H1 (cell line): ENCODE results near the gene TMEM63C. TPM values are rescaled to one million over a fixed set of nuclear protein-coding genes. Genes with fewer than 3 reads are reported as not detected.

ENCODE experiments used
- CTCF ChIA-PET: fragments of 300-600 bp; sonication (Branson Sonifier 250); formaldehyde crosslinking; loops from one replicate; lab custom pipeline; 2021; ENCODE audit not compliant: partially characterized antibody; lab: Charles Lee
- POLR2A ChIA-PET: fragments of 300-600 bp; sonication (Branson Sonifier 250); formaldehyde crosslinking; loops from one replicate; lab custom pipeline; 2021; ENCODE audit warnings: inconsistent platforms; ENCODE audit not compliant: partially characterized antibody; lab: Charles Lee
- DNase-seq, 2 experiments: peaks; one replicate each; pipeline versions ENCODE4 v3.0.0 to v3.0.0-alpha.2; 2010 to 2022; ENCODE audit warnings: low spot score in 2 of 2, low read depth in 1 of 2, mixed read lengths in 1 of 2
- FAIRE-seq: peaks from 2 replicates; lab custom pipeline; 2011; peaks lifted over from hg19 to GRCh38; lab: Jason Lieb, UNC
- H2AFZ ChIP-seq: 2 replicates; pipeline ENCODE4 v1.8.1; 2012; ENCODE audit warnings: low read length, inconsistent platforms
- H2AK5ac ChIP-seq: 2 replicates; pipeline ENCODE4 v1.6.1; 2013; ENCODE audit warnings: low read depth, low read length
- H2BK120ac ChIP-seq: replicated peaks from 2 replicates; pipeline ENCODE3; 2013; ENCODE audit warnings: low read depth, low read length, inconsistent platforms
- H2BK12ac ChIP-seq: 2 replicates; pipeline ENCODE4 v1.6.1; 2013; ENCODE audit warnings: low read depth, low read length
- H2BK15ac ChIP-seq: 2 replicates; pipeline ENCODE4 v1.6.1; 2013; ENCODE audit warnings: low read length
- H2BK20ac ChIP-seq: 2 replicates; pipeline ENCODE4 v1.6.1; 2013; ENCODE audit warnings: low read length
- H2BK5ac ChIP-seq: 2 replicates; pipeline ENCODE4 v1.6.1; 2013; ENCODE audit warnings: low read depth, low read length
- H3K14ac ChIP-seq: 2 replicates; pipeline ENCODE4 v1.6.1; 2013; ENCODE audit warnings: inconsistent platforms; ENCODE audit not compliant: insufficient read length
- H3K18ac ChIP-seq: 2 replicates; pipeline ENCODE4 v1.6.1; 2013; ENCODE audit warnings: low read length; ENCODE audit errors: extremely low read depth
- H3K23ac ChIP-seq: 2 replicates; pipeline ENCODE4 v1.6.1; 2013; ENCODE audit warnings: inconsistent platforms; ENCODE audit not compliant: insufficient read length
- H3K23me2 ChIP-seq: 2 replicates; pipeline ENCODE4 v1.6.1; 2013; ENCODE audit warnings: low read depth, low read length
- H3K27ac ChIP-seq: 2 replicates; pipeline ENCODE4 v1.6.1; 2011; ENCODE audit warnings: low read depth, low read length, inconsistent platforms
- H3K27me3 ChIP-seq, 4 experiments: replicated peaks in 1 of 4; 1 replicate in 1 of 4; 2 replicates in 3 of 4; pipeline versions ENCODE4 v1.6.1 to v1.8.1; 2011 to 2013; ENCODE audit warnings: low read length in 3 of 4, mild to moderate bottlenecking in 3 of 4, inconsistent platforms in 2 of 4, mixed read lengths in 2 of 4, moderate library complexity in 1 of 4; ENCODE audit not compliant: control insufficient read depth in 3 of 4, insufficient read depth in 3 of 4; ENCODE audit errors: extremely low read depth in 1 of 4
- H3K36me3 ChIP-seq, 4 experiments: 2 replicates each; pipeline versions ENCODE4 v1.6.1 to v1.8.1; 2011 to 2013; ENCODE audit warnings: mild to moderate bottlenecking in 4 of 4, low read length in 3 of 4, moderate library complexity in 2 of 4, control low read depth in 1 of 4, inconsistent platforms in 1 of 4; ENCODE audit not compliant: insufficient read depth in 4 of 4, control insufficient read depth in 2 of 4
- H3K4ac ChIP-seq: replicated peaks from 2 replicates; pipeline ENCODE3; 2013; ENCODE audit warnings: low read length, low read depth, mixed read lengths, inconsistent platforms; ENCODE audit not compliant: insufficient read length
- H3K4me1 ChIP-seq, 4 experiments: replicated peaks in 1 of 4; 1 replicate in 1 of 4; 2 replicates in 3 of 4; pipeline versions ENCODE4 v1.6.1 to v1.8.1; 2011 to 2013; ENCODE audit warnings: low read length in 3 of 4, inconsistent platforms in 2 of 4, mixed read lengths in 1 of 4; ENCODE audit not compliant: insufficient read depth in 4 of 4, control insufficient read depth in 3 of 4
- H3K4me2 ChIP-seq, 2 experiments: 2 replicates each; pipeline versions ENCODE4 v1.6.1 to v1.8.1; 2011 to 2013; ENCODE audit warnings: low read depth in 2 of 2, low read length in 2 of 2, control low read depth in 1 of 2, inconsistent platforms in 1 of 2, mild to moderate bottlenecking in 1 of 2; ENCODE audit not compliant: insufficient read depth in 1 of 2
- H3K4me3 ChIP-seq, 4 experiments: fragments of 200-600, 300-600 bp in 1 of 4; sonication (generic), shearing (Covaris generic), sonication (Bioruptor Twin) in 1 of 4; 2 replicates each; pipeline versions ENCODE4 v1.5.1 to v1.8.1; 2011 to 2016; ENCODE audit warnings: low read length in 4 of 4, low read depth in 3 of 4, control low read depth in 2 of 4, inconsistent platforms in 2 of 4, mild to moderate bottlenecking in 2 of 4, mixed read lengths in 1 of 4, moderate library complexity in 1 of 4; ENCODE audit not compliant: insufficient read depth in 2 of 4; ENCODE audit errors: extremely low read depth in 1 of 4
- H3K56ac ChIP-seq: replicated peaks from 2 replicates; pipeline ENCODE3; 2013; ENCODE audit warnings: low read depth, mild to moderate bottlenecking, mixed read lengths, low read length, inconsistent platforms; ENCODE audit not compliant: insufficient read length
- H3K79me1 ChIP-seq: 2 replicates; pipeline ENCODE4 v1.6.1; 2013; ENCODE audit warnings: low read depth, low read length, control low read depth
- H3K79me2 ChIP-seq, 2 experiments: 2 replicates each; pipeline versions ENCODE4 v1.6.1 to v1.8.1; 2012 to 2013; ENCODE audit warnings: low read length in 2 of 2, mild to moderate bottlenecking in 2 of 2, inconsistent platforms in 1 of 2; ENCODE audit not compliant: insufficient read depth in 2 of 2, control insufficient read depth in 1 of 2
- H3K9ac ChIP-seq, 4 experiments: replicated peaks in 1 of 4; 1 replicate in 1 of 4; 2 replicates in 3 of 4; pipeline versions ENCODE4 v1.6.1 to v1.8.1; 2011 to 2013; ENCODE audit warnings: low read depth in 3 of 4, low read length in 3 of 4, control low read depth in 2 of 4, mild to moderate bottlenecking in 2 of 4, moderate library complexity in 2 of 4, inconsistent platforms in 1 of 4; ENCODE audit errors: extremely low read depth in 1 of 4
- H3K9me3 ChIP-seq, 2 experiments: 2 replicates each; pipeline versions ENCODE4 v1.6.1 to v1.8.1; 2012 to 2013; ENCODE audit warnings: mild to moderate bottlenecking in 2 of 2, moderate library complexity in 2 of 2, control low read depth in 1 of 2, inconsistent platforms in 1 of 2, low read depth in 1 of 2, low read length in 1 of 2, mixed read lengths in 1 of 2; ENCODE audit not compliant: insufficient read depth in 2 of 2
- H4K20me1 ChIP-seq, 2 experiments: replicated peaks in 1 of 2; 2 replicates each; pipeline versions ENCODE3 to v1.8.1; 2011 to 2013; ENCODE audit warnings: inconsistent platforms in 2 of 2, low read length in 2 of 2, mild to moderate bottlenecking in 1 of 2; ENCODE audit not compliant: insufficient read depth in 2 of 2, control insufficient read depth in 1 of 2
- H4K5ac ChIP-seq: 2 replicates; pipeline ENCODE4 v1.6.1; 2013; ENCODE audit warnings: low read length, low read depth, mixed read lengths, inconsistent platforms; ENCODE audit not compliant: insufficient read length
- H4K8ac ChIP-seq: 2 replicates; pipeline ENCODE4 v1.8.0; 2013; ENCODE audit warnings: mild to moderate bottlenecking, moderate library complexity, low read length, inconsistent platforms; ENCODE audit not compliant: insufficient read depth; ENCODE audit errors: extremely low read depth
- H4K91ac ChIP-seq: replicated peaks from 2 replicates; pipeline ENCODE3; 2013; ENCODE audit warnings: low read length, mixed read lengths, inconsistent platforms; ENCODE audit not compliant: insufficient read length
- ATF2 ChIP-seq: IDR thresholded peaks from 2 replicates; pipeline ENCODE4 v1.6.1; 2012; ENCODE audit warnings: low read length, inconsistent platforms
- BRCA1 ChIP-seq: IDR thresholded peaks from 2 replicates; pipeline ENCODE4 v1.6.1; 2012; ENCODE audit warnings: low read depth, low read length, improper control_type of control experiment
- CBX5 ChIP-seq: fragments of 300-800, 300-1000 bp; sonication (generic); IDR thresholded peaks from 2 replicates; pipeline ENCODE4 v1.7.1; 2016; ENCODE audit warnings: antibody characterized with exemption, low read length, low read depth
- CHD1 ChIP-seq: IDR thresholded peaks from 2 replicates; pipeline ENCODE4 v1.6.1; 2012; ENCODE audit warnings: low read depth, low read length, improper control_type of control experiment
- CREB1 ChIP-seq: IDR thresholded peaks from 2 replicates; pipeline ENCODE4 v1.6.1; 2012; ENCODE audit warnings: inconsistent platforms
- E2F6 ChIP-seq: IDR thresholded peaks from 2 replicates; pipeline ENCODE4 v1.6.1; 2012; ENCODE audit warnings: inconsistent platforms
- EP300 ChIP-seq, 2 experiments: IDR thresholded peaks; 1 replicate in 1 of 2; 2 replicates in 1 of 2; pipeline ENCODE4 v1.6.1; 2011 to 2012; ENCODE audit warnings: low read depth in 2 of 2, low read length in 2 of 2, mild to moderate bottlenecking in 2 of 2, borderline replicate concordance in 1 of 2, inconsistent platforms in 1 of 2, moderate library complexity in 1 of 2
- GTF2F1 ChIP-seq: IDR thresholded peaks from 2 replicates; pipeline ENCODE4 v1.6.1; 2012; ENCODE audit warnings: low read depth, low read length, improper control_type of control experiment, borderline replicate concordance
- JUN ChIP-seq: IDR thresholded peaks from 2 replicates; pipeline ENCODE4 v1.6.1; 2011; ENCODE audit warnings: low read depth, mild to moderate bottlenecking, improper control_type of control experiment, low read length
- SP2 ChIP-seq: IDR thresholded peaks from 2 replicates; pipeline ENCODE4 v1.6.1; 2012; ENCODE audit warnings: mild to moderate bottlenecking, low read length, inconsistent platforms
- TCF12 ChIP-seq: IDR thresholded peaks from 2 replicates; pipeline ENCODE4 v1.6.1; 2011; ENCODE audit warnings: low read depth, mild to moderate bottlenecking, low read length
- YY1 ChIP-seq: IDR thresholded peaks from 2 replicates; pipeline ENCODE4 v1.6.1; 2011; ENCODE audit warnings: low read depth, mild to moderate bottlenecking, low read length
- ZNF274 ChIP-seq: IDR thresholded peaks from 2 replicates; pipeline ENCODE4 v1.7.0; 2012; ENCODE audit warnings: low read length, borderline replicate concordance; ENCODE audit errors: extremely low read depth
- WGBS, 2 experiments: shearing (Covaris generic) in 1 of 2; methylation state at CpG; one replicate each; pipeline versions ENCODE4 v1.1.6 to v1.1.7; 2013 to 2015; ENCODE audit warnings: low lambda C conversion rate in 2 of 2, mixed read lengths in 2 of 2, inconsistent platforms in 1 of 2, low coverage in 1 of 2, missing lambda C conversion rate in 1 of 2; ENCODE audit not compliant: insufficient replicate concordance in 2 of 2, insufficient coverage in 1 of 2, insufficient read length in 1 of 2; ENCODE audit errors: extremely low coverage in 1 of 2, missing lambda C conversion rate in 1 of 2; 5-methylcytosine and 5-hydroxymethylcytosine counted together
- polyA plus RNA-seq, 7 experiments: library from polyadenylated mRNA; depleted of rRNA in 3 of 7; stranded (reverse) in 5 of 7; unstranded in 2 of 7; fragments of >200 nt in 5 of 7; fragments of 200-250 nt in 2 of 7; gene quantifications; 1 replicate in 5 of 7; 2 replicates in 1 of 7; 4 replicates in 1 of 7; pipeline versions ENCODE4 v1.2.1 to v1.2.3, GENCODE V29; 2011 to 2013; ENCODE audit warnings: missing spikeins in 2 of 7, mixed read lengths in 2 of 7
- total RNA-seq: library from RNA; stranded (reverse); fragmentation: NEBNext Ultra II Directional; extraction: Animal tissue kit (Norgen Biotek cat#: 25700); gene quantifications from 2 replicates; pipeline ENCODE4 v1.2.1, GENCODE V29; 2021

The TMEM63C gene
- total and polyA plus RNA-seq, 2 of the 8 experiments (the other 6 are each of a cell fraction or from before 2014, with no cell fraction given), result 3.0 to 7.6 TPM

- DNase-seq (no peak), FAIRE-seq (no peak)
- Histone ChIP-seq H3K27ac (no peak overlapping the region), H2BK15ac (no peak overlapping the region), H3K9ac (no peak overlapping the region), H2AK5ac (no peak overlapping the region), H3K79me1 (no peaks in the 10 kb centered on the region), H2BK12ac (no peak overlapping the region), H3K23me2 (no peaks in the 10 kb centered on the region), H3K4me3 (no peak overlapping the region), H2BK5ac (no peak overlapping the region), H2AFZ (no peak overlapping the region), H3K56ac (no peak overlapping the region), H4K91ac (no peak overlapping the region), H3K4me1 (no peaks in the 10 kb centered on the region; a peak in 1 of 7 replicates), H4K20me1 (peaks cover 0 to 2% of the 10 kb centered on the region in 2 experiments), H4K5ac (no peak overlapping the region), H3K4me2 (no peak overlapping the region), H3K79me2 (no peaks in the 10 kb centered on the region; a peak in 1 of 4 replicates), H2BK20ac (no peak overlapping the region), H2BK120ac (no peak overlapping the region), H3K9me3 (no peaks in the 10 kb centered on the region), H3K23ac (no peak overlapping the region), H3K18ac (no peak overlapping the region), H4K8ac (no peak overlapping the region), H3K27me3 (no peaks in the 10 kb centered on the region), H3K36me3 (no peaks in the 10 kb centered on the region; a peak in 2 of 8 replicates), H3K14ac (no peak overlapping the region), H3K4ac (no peak overlapping the region)
- CTCF ChIA-PET, result interaction anchor here (0.6 to 6.6 kb wide), 16 partner anchors 8 to 106 kb away, joined by 3 to 52 read pairs (median 6); partner anchors contain the start of gene ZDHHC22
- POLR2A ChIA-PET, result interaction anchor here (1.4 kb wide), 1 partner anchor 15 kb away, joined by 3 read pairs; no protein-coding TSS in a partner anchor
- WGBS, 2 experiments, result 74% methylated on average over 3 of the region's 3 CpGs; no CpG with 5 or more reads in 1 of the 2 experiments
- TF ChIP-seq BRCA1, result no peak
- TF ChIP-seq CREB1, result no peak
- no peak for TF ChIP-seq TCF12
- TF ChIP-seq CBX5, result no peak
- TF ChIP-seq E2F6, result no peak
- no peak for TF ChIP-seq ZNF274
- TF ChIP-seq GTF2F1, result no peak
- TF ChIP-seq JUN, result no peak
- no peak for TF ChIP-seq YY1
- TF ChIP-seq ATF2, result no peak
- no peak for TF ChIP-seq CHD1
- TF ChIP-seq SP2, result no peak
- TF ChIP-seq EP300 (IDR thresholded peaks at IDR 0.05; ENCODE audit: borderline replicate concordance in 1 of 2, low read depth in 2 of 2, low read length in 2 of 2), result no peak
Measured at GRCh38 chr14:77238356-77238755, 56.8 kb downstream of the TMEM63C start.
